GM19395 (cell line): ENCODE measurements around the gene CACNA1C.

ENCODE experiments used
- ATAC-seq: cut with Tn5 transposase; IDR thresholded peaks from one replicate; pipeline ENCODE4 v1.9.1; 2021; ENCODE audit warnings: mild to moderate bottlenecking, moderate library complexity; ENCODE audit not compliant: unreplicated experiment

The CACNA1C gene

DNA sequence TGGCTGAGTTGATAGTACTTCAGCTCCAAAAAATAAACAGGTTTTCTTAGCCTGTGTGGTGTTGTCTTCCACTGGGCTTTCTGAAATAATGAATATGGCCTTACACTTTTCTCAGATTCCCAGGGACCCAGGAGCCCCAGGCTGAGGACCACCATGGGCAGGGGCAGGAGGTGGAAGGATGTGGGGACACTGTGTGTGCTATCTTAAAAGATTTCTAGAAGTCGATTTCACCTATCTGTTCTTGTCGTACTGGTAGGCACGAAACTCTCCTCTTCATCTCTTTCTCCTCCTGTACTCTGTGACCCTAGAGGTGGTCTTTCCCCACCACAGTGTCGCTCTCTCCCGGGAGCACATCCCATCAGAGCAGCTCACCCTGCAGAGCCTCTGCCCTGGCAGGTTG, 634.3 kb downstream of the CACNA1C start:
- ATAC-seq, result no peak

DNA sequence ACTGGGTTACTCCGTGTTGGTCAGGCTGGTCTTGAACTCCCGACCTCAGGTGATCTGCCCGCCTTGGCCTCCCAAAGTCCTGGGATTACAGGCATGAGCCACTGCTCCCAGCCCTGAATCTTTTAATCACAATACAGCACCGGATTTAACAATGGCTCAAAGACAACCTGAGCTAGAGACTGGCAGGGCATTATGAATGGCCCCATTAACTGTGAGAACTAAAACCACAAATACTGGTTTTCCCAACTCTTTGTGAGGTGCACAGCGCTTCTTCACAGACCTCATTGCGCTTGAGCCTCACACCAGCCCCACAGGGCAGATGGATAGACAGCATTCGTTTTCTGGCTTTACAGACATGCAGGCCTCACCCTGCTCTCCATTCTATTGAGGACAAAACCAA, 634.9 kb downstream of the CACNA1C start:
- ATAC-seq, result no peak

DNA sequence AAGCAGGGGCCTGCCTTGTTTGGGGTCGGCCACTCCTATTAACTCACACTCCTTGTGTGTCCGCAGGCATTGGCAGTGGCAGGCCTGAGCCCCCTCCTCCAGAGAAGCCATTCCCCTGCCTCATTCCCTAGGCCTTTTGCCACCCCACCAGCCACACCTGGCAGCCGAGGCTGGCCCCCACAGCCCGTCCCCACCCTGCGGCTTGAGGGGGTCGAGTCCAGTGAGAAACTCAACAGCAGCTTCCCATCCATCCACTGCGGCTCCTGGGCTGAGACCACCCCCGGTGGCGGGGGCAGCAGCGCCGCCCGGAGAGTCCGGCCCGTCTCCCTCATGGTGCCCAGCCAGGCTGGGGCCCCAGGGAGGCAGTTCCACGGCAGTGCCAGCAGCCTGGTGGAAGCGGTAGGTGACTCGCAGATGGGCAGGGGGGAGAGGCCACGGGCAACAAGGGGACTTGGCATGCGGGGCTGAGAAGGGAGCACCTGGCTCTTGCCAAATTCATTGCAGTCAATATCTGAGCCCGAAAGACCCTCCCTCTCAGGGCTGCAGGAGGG, 635.7 kb downstream of the CACNA1C start:
- no peak for ATAC-seq

DNA sequence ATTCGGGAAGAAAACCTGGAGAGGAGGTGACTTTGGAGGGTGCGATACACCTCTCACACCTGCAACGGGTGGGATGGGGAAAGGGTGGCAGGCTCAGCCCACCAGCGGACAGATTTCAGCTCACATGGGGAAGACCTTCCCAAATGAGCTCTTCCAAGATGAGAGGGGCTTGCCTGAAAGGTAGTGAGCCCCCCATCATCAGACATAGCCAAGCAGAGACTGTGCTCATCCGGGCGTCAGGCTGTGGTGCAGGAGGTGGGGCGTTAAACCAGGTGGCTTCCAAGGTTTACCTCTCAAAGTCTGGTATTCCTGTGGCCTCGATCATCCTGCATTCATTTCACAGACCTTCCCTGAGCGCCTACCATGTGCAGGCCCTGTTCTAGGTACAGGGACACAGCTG, 636.6 kb downstream of the CACNA1C start:
- ATAC-seq, result no peak

DNA sequence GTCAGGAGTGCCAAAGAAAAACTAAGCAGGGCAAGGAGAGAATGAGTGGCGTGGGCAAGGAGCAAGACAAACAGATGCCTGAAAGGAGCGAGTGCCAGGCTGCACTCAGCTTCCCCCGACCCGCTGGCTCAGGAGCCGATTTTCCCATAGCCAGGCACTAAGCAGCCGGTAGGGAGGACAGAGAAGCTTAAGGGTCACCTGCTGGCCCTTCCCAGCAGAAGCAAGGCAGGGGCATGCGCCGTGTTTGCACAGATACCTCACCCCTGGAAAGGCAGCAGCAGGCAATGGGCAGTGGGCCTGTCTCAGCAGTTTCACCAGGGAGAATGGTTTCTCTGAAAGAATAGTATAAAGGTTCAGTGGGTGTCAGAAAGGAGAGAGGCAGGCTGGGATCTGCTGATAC, 637.1 kb downstream of the CACNA1C start:
- no peak for ATAC-seq

DNA sequence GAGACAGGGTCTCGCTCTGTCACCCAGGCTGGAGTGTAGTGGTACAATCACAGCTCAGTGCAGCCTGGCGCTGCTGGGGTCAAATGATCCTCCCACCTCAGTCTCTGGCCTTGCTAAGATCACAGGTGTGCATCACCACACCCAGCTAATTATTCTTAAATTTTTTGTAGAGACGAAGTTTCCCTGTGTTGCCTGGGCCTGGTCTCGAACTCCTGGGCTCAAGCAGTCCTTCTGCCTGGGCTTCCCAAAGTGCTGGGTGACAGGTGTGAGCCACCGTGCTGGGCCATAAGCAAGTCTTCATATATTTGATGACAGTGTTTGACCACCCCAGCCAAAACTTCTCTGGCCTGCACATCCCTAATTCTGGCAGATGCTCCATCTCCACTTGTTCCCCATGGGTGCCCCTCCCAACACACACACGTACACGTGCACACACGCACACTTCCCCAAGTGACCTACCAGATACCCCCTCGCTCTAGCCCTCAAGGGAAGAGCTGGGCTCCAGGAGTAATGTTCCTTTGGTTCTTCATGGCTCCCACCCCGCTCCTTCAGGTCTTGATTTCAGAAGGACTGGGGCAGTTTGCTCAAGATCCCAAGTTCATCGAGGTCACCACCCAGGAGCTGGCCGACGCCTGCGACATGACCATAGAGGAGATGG, 637.7 kb downstream of the CACNA1C start:
- ATAC-seq, result no peak

DNA sequence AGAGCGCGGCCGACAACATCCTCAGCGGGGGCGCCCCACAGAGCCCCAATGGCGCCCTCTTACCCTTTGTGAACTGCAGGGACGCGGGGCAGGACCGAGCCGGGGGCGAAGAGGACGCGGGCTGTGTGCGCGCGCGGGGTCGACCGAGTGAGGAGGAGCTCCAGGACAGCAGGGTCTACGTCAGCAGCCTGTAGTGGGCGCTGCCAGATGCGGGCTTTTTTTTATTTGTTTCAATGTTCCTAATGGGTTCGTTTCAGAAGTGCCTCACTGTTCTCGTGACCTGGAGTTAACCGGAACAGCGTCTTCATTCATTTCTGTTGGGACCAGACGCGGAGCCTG, 638.2 kb downstream of the CACNA1C start:
- ATAC-seq, result peak; percentile 34

DNA sequence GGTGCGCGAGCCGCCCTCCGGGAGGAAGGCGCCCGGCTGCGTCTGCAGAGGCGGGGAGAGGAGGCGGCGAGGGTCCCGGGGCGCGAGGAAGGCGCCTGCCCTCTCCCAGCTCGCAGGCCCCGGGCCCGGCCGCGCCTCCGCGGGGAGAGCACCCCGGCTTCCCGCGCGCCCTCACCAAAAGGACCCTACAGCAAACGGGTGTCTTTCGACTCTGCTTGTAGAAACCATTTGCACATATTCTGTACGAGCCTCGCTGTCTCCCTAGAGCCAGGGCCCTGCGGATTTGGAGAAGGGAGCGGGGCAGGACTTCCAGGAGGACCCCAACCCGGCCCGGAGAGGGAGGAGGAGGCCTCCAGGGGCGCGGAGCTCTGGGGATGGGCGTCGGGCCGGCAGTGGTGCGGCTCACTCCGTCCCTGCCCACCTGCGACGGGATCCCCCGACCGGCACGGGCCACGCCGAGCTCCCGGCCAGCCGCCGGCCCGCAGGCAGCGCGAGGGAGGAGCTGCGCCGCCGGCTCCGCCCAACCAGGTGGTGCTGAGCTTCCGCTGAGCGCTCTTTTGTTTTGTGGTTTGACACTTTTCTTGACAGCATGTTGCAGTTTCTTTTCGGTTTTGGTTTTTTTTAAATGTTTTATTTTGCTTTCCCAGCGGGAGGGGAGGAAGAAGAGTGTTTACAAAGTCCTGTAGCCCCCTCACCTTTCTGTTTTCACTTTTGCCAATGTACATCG, 638.7 kb downstream of the CACNA1C start:
- peak; percentile 78 for ATAC-seq

DNA sequence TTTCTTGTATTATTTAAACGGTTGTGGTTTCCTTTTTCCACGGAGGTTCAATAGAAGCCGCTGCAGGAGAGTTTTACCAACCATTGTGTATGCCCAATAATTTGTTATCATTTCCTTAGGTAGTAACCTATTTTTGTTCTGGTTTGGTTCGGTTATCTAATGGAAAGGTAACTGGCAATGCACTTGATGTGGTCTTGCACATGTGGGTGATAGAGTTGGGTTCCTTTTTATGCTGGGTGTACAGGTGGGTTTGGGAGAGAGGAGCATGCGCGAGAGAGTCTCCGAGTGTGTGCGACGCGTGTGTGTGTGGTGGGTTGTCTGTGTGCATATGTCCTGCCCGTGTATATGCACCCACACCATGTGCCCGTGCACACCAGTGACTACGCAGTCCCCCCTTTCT, 639.3 kb downstream of the CACNA1C start:
- ATAC-seq, result no peak

DNA sequence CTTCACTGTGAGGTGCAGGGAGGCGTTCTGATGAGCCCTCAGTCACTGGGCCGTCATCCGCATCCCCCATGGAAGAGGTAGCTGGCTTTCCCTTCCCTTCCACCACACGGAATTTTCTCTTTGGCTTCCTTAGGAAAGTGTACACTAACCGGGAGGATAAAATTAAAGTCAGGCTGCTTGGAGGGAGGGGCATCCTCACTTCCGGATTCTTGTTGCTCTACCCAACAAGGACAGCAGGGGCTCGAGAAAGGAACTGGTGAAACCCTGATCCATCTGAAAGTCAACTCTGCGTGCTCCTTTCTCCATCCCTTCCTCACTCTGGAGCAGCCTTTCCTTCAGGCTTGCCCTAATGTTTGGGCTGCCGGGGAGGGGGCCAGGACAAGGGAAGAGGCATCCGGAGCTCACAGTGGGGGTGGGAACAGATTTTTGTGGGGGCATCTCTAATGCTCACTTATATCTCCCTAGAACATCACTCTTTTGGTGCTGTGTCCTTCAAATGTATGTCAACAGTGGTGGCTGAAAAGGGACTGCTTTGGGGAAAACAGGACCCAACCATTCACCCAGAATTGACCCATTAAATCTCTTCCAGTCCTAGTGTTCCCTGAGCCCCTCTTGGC, 640.6 kb downstream of the CACNA1C start:
- no peak for ATAC-seq

DNA sequence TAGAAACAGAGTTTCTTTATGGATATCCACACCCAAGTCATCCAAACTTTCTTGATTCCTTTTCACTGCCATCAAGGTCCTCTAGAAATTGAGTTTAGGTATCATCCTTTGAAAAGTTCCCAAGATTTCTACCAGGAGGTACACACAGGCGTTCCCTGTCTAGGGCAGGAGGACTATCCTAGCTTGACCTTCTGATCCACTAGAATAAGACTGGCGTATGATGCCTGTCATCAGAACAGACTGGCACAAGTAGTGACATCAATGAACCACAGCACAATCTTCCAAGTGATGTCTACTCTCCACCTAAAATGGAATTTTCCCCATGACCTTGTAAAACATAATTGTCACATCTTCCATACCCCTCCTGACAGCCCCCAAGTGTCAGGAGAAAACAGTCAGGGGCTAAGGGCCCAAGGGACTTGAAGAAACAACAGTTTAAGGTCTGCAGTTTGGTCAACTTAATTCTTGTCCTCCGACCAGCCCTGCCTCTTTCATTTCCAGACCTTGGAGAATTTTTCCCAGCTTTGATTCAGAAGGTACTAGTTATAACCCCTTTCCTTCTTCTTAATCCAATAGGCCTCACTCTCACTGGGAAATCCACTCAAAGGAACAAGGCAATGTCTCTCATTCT, 641.3 kb downstream of the CACNA1C start:
- ATAC-seq, result no peak

DNA sequence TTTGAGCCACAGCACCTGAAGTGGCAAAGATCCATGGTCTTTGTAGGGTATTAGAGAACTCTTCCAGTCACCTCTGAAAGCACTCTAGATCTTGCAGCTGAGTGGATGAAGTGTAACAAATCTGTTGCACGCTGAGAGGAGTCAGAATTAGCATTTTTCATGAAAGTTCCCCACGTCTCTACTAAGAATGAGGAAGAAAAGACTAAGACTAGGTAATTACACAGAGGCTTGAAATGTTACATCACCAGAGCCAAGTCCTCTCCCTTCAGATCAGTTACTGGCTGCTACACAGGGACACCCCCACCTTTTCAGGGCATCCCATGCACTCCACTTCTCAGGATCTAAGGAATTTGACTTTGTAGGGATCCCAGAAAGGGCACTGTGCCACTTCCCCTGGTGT, 643.3 kb downstream of the CACNA1C start:
- no peak for ATAC-seq

DNA sequence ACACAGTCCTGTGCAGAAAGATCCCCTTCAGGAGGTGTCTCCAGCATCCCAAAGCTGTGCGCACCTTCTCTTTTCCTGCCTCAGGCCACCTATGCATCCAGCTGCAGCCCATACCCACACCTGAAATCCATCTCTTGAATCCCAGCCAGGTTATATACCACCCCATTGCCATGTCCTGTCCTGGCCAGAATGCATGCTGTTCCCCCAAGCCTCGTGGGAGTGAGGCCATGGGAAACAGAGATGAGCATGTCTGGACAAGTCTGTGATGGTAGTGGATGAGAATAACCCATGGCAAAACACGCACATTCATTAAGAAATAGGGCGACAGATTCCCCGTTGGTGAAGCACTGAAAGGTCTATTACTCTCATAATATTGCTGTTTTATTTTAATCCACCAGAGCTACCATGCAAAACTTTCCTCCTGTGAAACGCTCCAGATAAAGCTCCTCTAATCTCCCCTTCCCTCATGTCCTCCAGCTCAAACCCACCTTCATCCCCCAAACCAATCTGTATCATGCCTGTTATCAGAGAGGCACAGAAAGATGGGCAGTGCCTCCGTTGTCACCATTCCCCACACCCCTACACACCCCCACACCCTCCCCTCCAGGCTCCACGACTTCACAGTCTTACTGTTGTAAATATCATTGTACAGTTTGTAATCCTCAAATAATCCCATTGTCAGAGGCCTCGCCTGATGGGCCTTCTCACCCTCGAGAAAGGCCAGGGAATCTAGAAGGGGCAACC, 644.4 kb downstream of the CACNA1C start:
- no peak for ATAC-seq

DNA sequence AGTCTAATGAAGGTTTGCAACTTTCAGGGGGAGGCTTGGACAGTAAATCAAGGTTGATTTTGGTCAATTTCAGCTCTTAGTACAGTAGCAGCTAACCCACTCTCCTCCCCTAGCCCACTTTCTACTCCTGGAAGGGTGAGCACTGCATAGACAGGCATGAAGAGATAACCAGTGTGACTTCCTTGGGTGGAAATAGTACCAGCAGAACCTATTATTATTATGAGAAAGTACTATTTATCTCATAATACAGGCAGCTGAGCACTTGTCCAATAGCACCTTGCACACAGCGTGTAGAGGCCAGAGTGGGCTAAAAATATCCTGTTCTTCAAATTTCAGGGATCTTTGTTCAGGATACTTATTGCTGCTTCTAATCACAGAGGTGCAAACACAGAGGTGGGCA, 645.8 kb downstream of the CACNA1C start:
- ATAC-seq, result no peak

DNA sequence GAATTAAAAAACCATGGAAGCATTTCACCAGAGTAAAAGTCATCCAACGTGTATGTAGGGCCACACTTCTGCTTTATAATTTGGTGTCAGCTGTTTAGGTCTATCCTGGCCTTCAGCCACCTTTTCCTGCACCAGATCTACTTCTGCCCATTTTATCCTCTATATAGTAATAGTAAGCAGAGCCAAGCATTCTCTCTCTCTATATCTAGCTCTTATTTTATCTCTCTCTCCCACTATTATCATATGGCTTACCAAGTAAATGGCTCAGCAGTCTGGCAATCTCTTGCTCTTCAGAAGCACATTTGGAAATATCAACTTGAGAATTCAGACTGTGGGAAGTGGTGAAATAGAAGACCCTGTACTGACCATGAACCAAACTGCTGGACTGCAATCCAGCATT, 657.9 kb downstream of the CACNA1C start:
- ATAC-seq, result no peak

DNA sequence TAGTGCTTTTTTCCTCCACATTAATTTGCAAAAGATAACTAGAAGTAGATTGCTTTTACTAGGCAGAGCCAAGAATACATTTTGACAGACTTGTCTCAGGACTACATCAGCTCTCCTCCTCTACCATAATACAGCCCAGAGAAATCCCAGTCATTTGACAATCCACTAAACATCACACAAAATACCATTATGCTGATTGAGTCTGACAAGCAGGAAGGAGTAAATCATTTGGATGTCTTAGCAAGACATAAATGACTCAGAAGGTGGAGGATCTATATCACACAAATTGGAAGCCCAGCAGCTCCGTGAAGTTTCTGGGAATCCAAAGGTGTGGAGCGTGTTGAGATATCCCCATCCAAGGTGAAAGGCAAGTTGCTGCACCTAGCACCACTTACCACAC, 666.6 kb downstream of the CACNA1C start:
- ATAC-seq, result no peak

DNA sequence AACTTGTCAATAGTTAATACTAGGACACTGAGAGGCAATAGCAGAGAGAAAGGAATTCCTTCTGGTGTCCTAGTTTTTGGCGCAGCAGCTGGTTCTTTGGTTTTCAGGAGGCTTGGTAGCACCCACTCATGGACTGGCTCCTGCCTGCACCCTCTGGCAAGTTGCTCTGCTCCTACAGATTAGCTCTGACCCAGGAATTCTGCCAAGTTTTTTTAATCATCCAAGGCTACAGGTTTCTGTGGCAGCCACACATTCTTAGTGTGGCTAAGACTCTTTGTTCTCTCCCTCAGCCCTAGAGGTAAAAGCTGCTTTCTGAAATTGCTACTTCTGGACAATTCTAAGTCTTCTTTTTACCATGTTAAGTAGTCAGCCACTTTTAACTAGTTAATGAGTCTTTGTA, 670.0 kb downstream of the CACNA1C start:
- ATAC-seq, result no peak

DNA sequence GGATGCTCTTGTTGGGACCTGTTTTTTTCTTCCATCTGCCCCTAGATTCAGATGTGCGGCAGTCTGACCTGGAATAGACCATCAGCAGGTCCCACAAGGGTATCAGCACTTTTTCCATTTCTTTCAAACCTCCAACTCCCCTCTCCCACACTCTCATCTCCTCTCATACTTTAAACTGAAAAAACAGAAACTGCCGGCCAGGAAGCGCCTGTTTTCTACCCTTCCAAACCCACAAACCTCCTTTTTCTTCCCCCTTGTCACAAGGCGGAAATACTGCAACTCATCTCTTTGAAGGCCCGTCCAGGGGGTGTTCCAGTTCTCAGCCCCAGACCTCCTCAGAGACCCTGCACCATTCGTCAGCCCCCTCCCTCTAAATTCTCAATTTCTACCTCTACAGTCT, 679.5 kb downstream of the CACNA1C start:
- no peak for ATAC-seq

DNA sequence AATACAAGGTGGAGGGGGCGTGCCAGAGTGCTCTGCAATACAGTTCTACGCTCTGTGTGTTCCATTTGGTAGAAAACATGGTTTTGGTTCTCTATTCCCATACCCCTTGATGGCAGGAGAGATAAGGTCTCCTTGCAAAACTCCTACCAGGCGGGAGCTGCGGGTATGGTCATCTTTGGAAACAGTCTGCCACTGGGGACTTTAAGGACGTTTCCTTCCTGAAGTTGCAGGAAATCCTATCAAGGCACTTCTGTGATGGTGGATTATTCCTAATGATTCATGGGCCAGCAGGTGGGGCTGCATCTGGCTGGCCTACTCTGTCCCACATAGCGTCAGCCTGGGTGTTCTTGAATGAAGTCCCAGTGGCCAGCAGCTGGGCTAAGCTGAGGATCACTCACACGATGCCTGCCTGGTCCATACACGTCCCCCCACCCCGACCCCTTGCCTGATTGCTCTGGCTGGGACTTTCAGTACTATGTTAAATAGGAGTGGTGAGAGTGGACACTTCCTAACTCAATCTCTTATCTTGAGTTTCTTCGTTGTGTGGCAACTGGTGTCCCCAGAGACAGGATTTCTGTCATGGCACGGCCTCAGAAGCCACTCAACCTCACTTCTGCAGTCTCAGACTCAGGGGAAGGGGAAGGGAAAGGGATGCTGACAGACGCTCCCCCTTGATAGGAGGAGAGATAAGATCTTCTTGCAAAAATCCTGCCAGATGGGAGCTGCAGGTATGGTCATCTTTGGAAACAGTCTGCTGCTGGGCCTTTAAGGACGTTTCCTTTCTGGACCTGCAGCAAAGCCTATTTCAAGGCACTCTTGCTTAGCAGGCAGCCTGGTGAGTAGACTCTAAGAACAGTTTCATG, 680.9 kb downstream of the CACNA1C start:
- ATAC-seq, result no peak

DNA sequence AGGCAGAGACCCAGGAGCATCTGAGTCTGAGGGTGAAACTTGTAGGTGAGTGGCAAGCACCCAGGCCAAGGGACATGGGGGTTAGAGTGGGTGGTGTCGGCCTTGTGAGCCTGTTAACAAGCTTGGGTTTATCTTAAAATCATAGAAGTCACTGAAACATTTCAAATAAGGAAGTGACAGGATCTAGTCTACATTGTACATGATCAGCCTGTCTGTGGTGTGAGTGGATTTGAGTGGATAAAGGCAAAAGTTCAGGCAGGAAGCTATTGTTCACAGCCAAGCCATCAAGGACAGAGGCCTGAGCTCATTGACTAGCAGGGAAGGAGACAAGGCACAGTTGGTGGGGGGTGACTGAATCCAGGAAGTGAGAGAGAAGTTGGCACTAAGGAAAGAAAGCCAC, 682.6 kb downstream of the CACNA1C start:
- ATAC-seq, result no peak
